H9 (cell line): ENCODE data around the gene LGALS7B. TPM values are rescaled to one million over a fixed set of nuclear protein-coding genes. Genes with fewer than 3 reads are reported as not detected.

Source experiments
- DNase-seq: peaks from one replicate; pipeline ENCODE4 v3.0.0-alpha.2; 2017
- H2AFZ ChIP-seq: one replicate; pipeline ENCODE4 v1.6.1; 2013; ENCODE audit warnings: mild to moderate bottlenecking, low read length, control low read depth, moderate library complexity
- H2AK5ac ChIP-seq: 2 replicates; pipeline ENCODE4 v1.6.1; 2013; ENCODE audit warnings: low read length, control low read depth, mixed read lengths; ENCODE audit not compliant: insufficient read length
- H2BK120ac ChIP-seq: one replicate; pipeline ENCODE4 v1.6.1; 2013; ENCODE audit warnings: low read depth, mild to moderate bottlenecking, low read length, control low read depth, inconsistent platforms; ENCODE audit not compliant: poor library complexity, severe bottlenecking
- H2BK12ac ChIP-seq: 2 replicates; pipeline ENCODE4 v1.6.1; 2013; ENCODE audit warnings: low read length, control low read depth, mixed read lengths, low read depth; ENCODE audit not compliant: insufficient read length
- H2BK15ac ChIP-seq: 2 replicates; pipeline ENCODE4 v1.6.1; 2013; ENCODE audit warnings: low read depth, low read length, control low read depth
- H2BK20ac ChIP-seq: one replicate; pipeline ENCODE4 v1.6.1; 2013; ENCODE audit warnings: low read depth, mild to moderate bottlenecking, low read length, control low read depth, inconsistent platforms; ENCODE audit not compliant: poor library complexity, severe bottlenecking
- H2BK5ac ChIP-seq: 2 replicates; pipeline ENCODE4 v1.6.1; 2013; ENCODE audit warnings: low read length, control low read depth, mixed read lengths; ENCODE audit not compliant: insufficient read length
- H3K14ac ChIP-seq: 2 replicates; pipeline ENCODE4 v1.6.1; 2013; ENCODE audit warnings: low read length, control low read depth; ENCODE audit not compliant: insufficient read depth
- H3K18ac ChIP-seq: 2 replicates; pipeline ENCODE4 v1.6.1; 2013; ENCODE audit warnings: low read depth, mild to moderate bottlenecking, mixed read lengths, low read length, control low read depth; ENCODE audit not compliant: insufficient read length
- H3K23ac ChIP-seq: 2 replicates; pipeline ENCODE4 v1.6.1; 2013; ENCODE audit warnings: low read length, control low read depth, mixed read lengths, low read depth; ENCODE audit not compliant: insufficient read length
- H3K23me2 ChIP-seq: 2 replicates; pipeline ENCODE4 v1.6.1; 2013; ENCODE audit warnings: low read depth, mild to moderate bottlenecking, mixed read lengths, low read length, control low read depth; ENCODE audit not compliant: insufficient read length, poor library complexity, severe bottlenecking
- H3K27ac ChIP-seq: 2 replicates; pipeline ENCODE4 v1.5.1; 2013; ENCODE audit warnings: low read length, control low read depth, mixed read lengths, low read depth; ENCODE audit not compliant: insufficient read length
- H3K27me3 ChIP-seq: 2 replicates; pipeline ENCODE4 v1.6.1; 2013; ENCODE audit warnings: low read length, control low read depth, inconsistent platforms; ENCODE audit not compliant: insufficient read depth
- H3K4ac ChIP-seq: 2 replicates; pipeline ENCODE4 v1.6.1; 2013; ENCODE audit warnings: low read depth, mild to moderate bottlenecking, control low read depth, inconsistent platforms, low read length, moderate library complexity
- H3K4me1 ChIP-seq: 2 replicates; pipeline ENCODE4 v1.6.1; 2013; ENCODE audit warnings: low read length, control low read depth, inconsistent platforms; ENCODE audit not compliant: insufficient read depth
- H3K4me2 ChIP-seq: 2 replicates; pipeline ENCODE4 v1.6.1; 2013; ENCODE audit warnings: low read length, control low read depth, mixed read lengths; ENCODE audit not compliant: insufficient read length, insufficient read depth
- H3K56ac ChIP-seq: 2 replicates; pipeline ENCODE4 v1.6.1; 2013; ENCODE audit warnings: low read depth, mild to moderate bottlenecking, mixed read lengths, low read length, control low read depth; ENCODE audit not compliant: insufficient read length
- H3K79me1 ChIP-seq: 2 replicates; pipeline ENCODE4 v1.6.1; 2013; ENCODE audit warnings: low read depth, mild to moderate bottlenecking, moderate library complexity, low read length, control low read depth, inconsistent platforms; ENCODE audit not compliant: insufficient read depth, poor library complexity, severe bottlenecking
- H3K79me2 ChIP-seq: 2 replicates; pipeline ENCODE4 v1.6.1; 2013; ENCODE audit warnings: low read length, control low read depth, inconsistent platforms; ENCODE audit not compliant: insufficient read depth
- H3K9ac ChIP-seq: 2 replicates; pipeline ENCODE4 v1.6.1; 2013; ENCODE audit warnings: low read length, control low read depth, mixed read lengths; ENCODE audit not compliant: insufficient read length; ENCODE audit errors: extremely low read depth
- H3K9me3 ChIP-seq: one replicate; pipeline ENCODE4 v1.6.1; 2013; ENCODE audit warnings: low read depth, low read length, inconsistent platforms; ENCODE audit not compliant: control insufficient read depth
- H3T11ph ChIP-seq: one replicate; pipeline ENCODE4 v1.6.1; 2013; ENCODE audit warnings: mild to moderate bottlenecking, low read length, control low read depth, inconsistent platforms
- H4K20me1 ChIP-seq: one replicate; pipeline ENCODE4 v1.6.1; 2013; ENCODE audit not compliant: control insufficient read depth, insufficient read length, insufficient read depth
- H4K5ac ChIP-seq: 2 replicates; pipeline ENCODE4 v1.6.1; 2013; ENCODE audit warnings: low read depth, mild to moderate bottlenecking, mixed read lengths, low read length, control low read depth; ENCODE audit not compliant: insufficient read length
- H4K8ac ChIP-seq: replicated peaks from 2 replicates; pipeline ENCODE4 v1.6.1; 2013; ENCODE audit warnings: low read length, control low read depth, mixed read lengths, low read depth; ENCODE audit not compliant: insufficient read length
- H4K91ac ChIP-seq: 2 replicates; pipeline ENCODE4 v1.6.1; 2013; ENCODE audit warnings: low read depth, mild to moderate bottlenecking, moderate library complexity, mixed read lengths, low read length, control low read depth; ENCODE audit not compliant: insufficient read length
- H3K27ac Mint-ChIP-seq, 3 experiments: 2 replicates in 2 of 3; 3 replicates in 1 of 3; pipeline ENCODE4 v1.8.0; 2020 to 2021; ENCODE audit warnings: mixed read lengths in 3 of 3, mild to moderate bottlenecking in 1 of 3, moderate library complexity in 1 of 3
- H3K27me3 Mint-ChIP-seq: 2 replicates; pipeline ENCODE4 v1.8.0; 2021; ENCODE audit warnings: low read depth, mild to moderate bottlenecking, moderate library complexity, mixed read lengths
- H3K36me3 Mint-ChIP-seq, 3 experiments: 2 replicates in 2 of 3; 3 replicates in 1 of 3; pipeline ENCODE4 v1.8.0; 2020 to 2021; ENCODE audit warnings: low read depth in 3 of 3, mixed read lengths in 3 of 3; ENCODE audit not compliant: insufficient read depth in 1 of 3
- H3K4me1 Mint-ChIP-seq, 2 experiments: 2 replicates each; pipeline ENCODE4 v1.8.0; 2020; ENCODE audit warnings: mixed read lengths in 2 of 2
- H3K4me3 Mint-ChIP-seq, 2 experiments: 2 replicates in 1 of 2; 3 replicates in 1 of 2; pipeline ENCODE4 v1.8.0; 2020 to 2021; ENCODE audit warnings: mild to moderate bottlenecking in 2 of 2, mixed read lengths in 2 of 2, moderate library complexity in 1 of 2
- H3K9me3 Mint-ChIP-seq, 2 experiments: 2 replicates in 1 of 2; 3 replicates in 1 of 2; pipeline ENCODE4 v1.8.0; 2020; ENCODE audit warnings: mild to moderate bottlenecking in 2 of 2, mixed read lengths in 2 of 2, moderate library complexity in 1 of 2
- WGBS: extraction: QIAGEN DNeasy Blood & Tissue Kit; methylation state at CpG from one replicate; pipeline ENCODE4 v1.1.7; 2013; ENCODE audit warnings: missing lambda C conversion rate, low lambda C conversion rate, mixed read lengths; ENCODE audit not compliant: insufficient read length; ENCODE audit errors: extremely low coverage; 5-methylcytosine and 5-hydroxymethylcytosine counted together
- total RNA-seq: library from RNA; stranded (reverse); gene quantifications from 2 replicates; pipeline ENCODE4 v1.2.1, GENCODE V29; 2021
- TF ChIP-seq, protein P1 (sequence below): fragments of 200-600 bp; sonication (generic); conservative IDR thresholded peaks from 3 replicates; pipeline ENCODE4 v1.8.0; 2021; ENCODE audit warnings: antibody characterized with exemption, mild to moderate bottlenecking

The LGALS7B gene
- total RNA-seq, 1 experiment from 2014 or later = 0.90 TPM

DNA sequence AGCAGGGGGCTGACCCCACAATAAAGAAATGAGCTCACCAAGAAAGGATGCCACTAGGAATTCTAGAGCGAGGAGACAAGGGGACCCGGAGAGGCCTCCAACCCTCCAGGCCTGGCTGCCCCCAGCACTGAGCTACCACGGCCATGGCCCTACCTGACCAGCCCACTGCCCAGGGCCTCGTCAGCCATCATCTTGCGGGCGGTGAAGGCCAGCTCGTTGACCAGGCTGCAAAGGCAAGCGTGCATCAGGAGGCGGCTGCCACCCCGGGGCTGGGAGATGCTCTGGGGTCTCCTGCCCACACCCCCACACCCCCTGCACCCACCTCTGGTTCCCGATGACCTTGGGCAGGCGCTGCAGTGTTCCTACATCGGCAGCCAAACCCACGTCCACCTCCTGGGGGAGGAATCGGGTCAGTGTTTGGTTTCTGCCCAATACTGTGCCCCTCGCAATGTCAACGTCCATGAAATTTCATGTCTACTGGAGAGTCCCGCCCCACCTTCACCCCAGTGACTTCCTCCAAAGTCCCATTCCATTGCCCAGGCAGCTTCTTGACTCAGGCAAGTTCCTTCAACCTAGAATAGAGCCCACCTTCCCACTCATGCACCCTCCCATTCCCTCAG, 27.2 kb downstream of the LGALS7B start:
- no peak overlapping the region; the same call in 1 of the 2 replicates for H3K14ac ChIP-seq
- H2BK20ac ChIP-seq = no peak overlapping the region
- Mint-ChIP-seq H3K4me1 (peaks cover 6 to 7% of the 10 kb centered on the region in 2 experiments), H3K27me3 (0 out of 2 replicates have a peak, but pooled peaks cover 2% of the 10 kb centered on the region), H3K36me3 (peaks cover 24 to 47% (median 42%) of the 10 kb centered on the region in 3 experiments), H3K27ac (no peak overlapping the region), H3K9me3 (peaks cover 5 to 7% of the 10 kb centered on the region in 2 experiments; a peak in 3 of 5 replicates), H3K4me3 (no peak overlapping the region)
- no peaks in the 10 kb centered on the region for H3K4me1 ChIP-seq
- no peak overlapping the region for H3T11ph ChIP-seq
- no peak overlapping the region for H2AK5ac ChIP-seq
- H3K79me1 ChIP-seq = no peaks in the 10 kb centered on the region
- H3K79me2 ChIP-seq = no peaks in the 10 kb centered on the region
- no peak overlapping the region for H2AFZ ChIP-seq
- no peak overlapping the region for H4K8ac ChIP-seq
- no peak overlapping the region for H3K4ac ChIP-seq
- no peak overlapping the region for H2BK120ac ChIP-seq
- H3K23me2 ChIP-seq = no peaks in the 10 kb centered on the region
- DNase-seq = no peak
- no peak overlapping the region for H4K5ac ChIP-seq
- no peak overlapping the region for H3K27ac ChIP-seq
- no peak overlapping the region for H3K23ac ChIP-seq
- no peaks in the 10 kb centered on the region for H4K20me1 ChIP-seq
- no peak overlapping the region for H2BK12ac ChIP-seq
- no peaks in the 10 kb centered on the region for H3K27me3 ChIP-seq
- H3K9ac ChIP-seq = no peak overlapping the region
- TF ChIP-seq, protein P1, sequence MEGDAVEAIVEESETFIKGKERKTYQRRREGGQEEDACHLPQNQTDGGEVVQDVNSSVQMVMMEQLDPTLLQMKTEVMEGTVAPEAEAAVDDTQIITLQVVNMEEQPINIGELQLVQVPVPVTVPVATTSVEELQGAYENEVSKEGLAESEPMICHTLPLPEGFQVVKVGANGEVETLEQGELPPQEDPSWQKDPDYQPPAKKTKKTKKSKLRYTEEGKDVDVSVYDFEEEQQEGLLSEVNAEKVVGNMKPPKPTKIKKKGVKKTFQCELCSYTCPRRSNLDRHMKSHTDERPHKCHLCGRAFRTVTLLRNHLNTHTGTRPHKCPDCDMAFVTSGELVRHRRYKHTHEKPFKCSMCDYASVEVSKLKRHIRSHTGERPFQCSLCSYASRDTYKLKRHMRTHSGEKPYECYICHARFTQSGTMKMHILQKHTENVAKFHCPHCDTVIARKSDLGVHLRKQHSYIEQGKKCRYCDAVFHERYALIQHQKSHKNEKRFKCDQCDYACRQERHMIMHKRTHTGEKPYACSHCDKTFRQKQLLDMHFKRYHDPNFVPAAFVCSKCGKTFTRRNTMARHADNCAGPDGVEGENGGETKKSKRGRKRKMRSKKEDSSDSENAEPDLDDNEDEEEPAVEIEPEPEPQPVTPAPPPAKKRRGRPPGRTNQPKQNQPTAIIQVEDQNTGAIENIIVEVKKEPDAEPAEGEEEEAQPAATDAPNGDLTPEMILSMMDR = no peak
- H3K56ac ChIP-seq = no peak overlapping the region
- H3K4me2 ChIP-seq = no peak overlapping the region
- H2BK15ac ChIP-seq = no peak overlapping the region
- WGBS = no CpG with 5 or more reads among the region's 18 CpGs
- no peak overlapping the region for H4K91ac ChIP-seq
- H2BK5ac ChIP-seq = no peak overlapping the region
- H3K9me3 ChIP-seq = no peaks in the 10 kb centered on the region
- no peak overlapping the region for H3K18ac ChIP-seq
